ENCODE measurements around the gene MAP3K20. TPM values are rescaled to one million over a fixed set of nuclear protein-coding genes. Genes with fewer than 3 reads are reported as not detected.
"Not testable (repeated sequence)": the region's sequence is repeated elsewhere in the genome, so short reads cannot be mapped to it uniquely, and the experiment has no call there.

MAP3K20 gene
- 10 to 100 TPM in 1 of 2 donors, 1 to 10 TPM in 1; 4.3 to 12.0 TPM for total RNA-seq

- DNase-seq (ENCODE audit: low spot score in 2 of 2) = peak; percentile 55 to 58
- H3K27ac Mint-ChIP-seq = peak within 1 kb of the TSS; percentile 31 to 49
- H3K36me3 Mint-ChIP-seq = peaks cover 9 to 12% of the 10 kb centered on the region in 2 donors
- peak; percentile 79 to 89 for ATAC-seq
- no peaks in the 10 kb centered on the region for H3K9me3 Mint-ChIP-seq
These were observed at the start of gene MAP3K20 for GRCh38 chr2:173075781-173076580. MAP3K20 (plus strand) TSS chr2:173075846; CDS start chr2:173091032, 15,186 bp downstream.

- DNase-seq (ENCODE audit: low spot score in 2 of 2) = no peak
- Mint-ChIP-seq H3K36me3 (no peaks in the 10 kb centered on the region), H3K27ac (no peak overlapping the region), H3K9me3 (no peaks in the 10 kb centered on the region)
- ATAC-seq = no peak
These were observed 49.2 kb upstream of the MAP3K20 start for GRCh38 chr2:173026479-173026878.

GRCh38 chr2:173027181-173028128 lies 48.2 kb upstream of the MAP3K20 start:
- no peak overlapping the region for H3K27ac Mint-ChIP-seq
- H3K9me3 Mint-ChIP-seq = no peaks in the 10 kb centered on the region
- no peaks in the 10 kb centered on the region for H3K36me3 Mint-ChIP-seq
- peak; percentile 56 to 72 for ATAC-seq
- peak in 1 of 2 donors; percentile 80 for DNase-seq (ENCODE audit: low spot score in 2 of 2)

- H3K36me3 Mint-ChIP-seq = no peaks in the 10 kb centered on the region
- no peaks in the 10 kb centered on the region for H3K9me3 Mint-ChIP-seq
- no peak for DNase-seq (ENCODE audit: low spot score in 2 of 2)
- ATAC-seq = no peak
- H3K27ac Mint-ChIP-seq = no peak overlapping the region
These were observed 47.5 kb upstream of the MAP3K20 start for GRCh38 chr2:173028141-173028540.

GRCh38 chr2:173028671-173029070 lies 47.0 kb upstream of the MAP3K20 start:
- ATAC-seq = no peak
- Mint-ChIP-seq H3K9me3 (no peaks in the 10 kb centered on the region), H3K36me3 (no peaks in the 10 kb centered on the region), H3K27ac (no peak overlapping the region)
- DNase-seq (ENCODE audit: low spot score in 2 of 2) = no peak

- Mint-ChIP-seq H3K9me3 (no peaks in the 10 kb centered on the region), H3K27ac (no peak overlapping the region), H3K36me3 (no peaks in the 10 kb centered on the region)
- ATAC-seq (no peak), DNase-seq (ENCODE audit: low spot score in 2 of 2) (no peak)
These were observed 44.8 kb upstream of the MAP3K20 start for GRCh38 chr2:173030561-173031490.

- H3K36me3 Mint-ChIP-seq = no peaks in the 10 kb centered on the region
- no peak overlapping the region for H3K27ac Mint-ChIP-seq
- ATAC-seq = no peak
- DNase-seq (ENCODE audit: low spot score in 2 of 2) = no peak
- no peaks in the 10 kb centered on the region for H3K9me3 Mint-ChIP-seq
These were observed 43.6 kb upstream of the MAP3K20 start for GRCh38 chr2:173032032-173032431.

GRCh38 chr2:173033084-173033483 lies 42.6 kb upstream of the MAP3K20 start:
- Mint-ChIP-seq H3K27ac (no peak overlapping the region), H3K36me3 (no peaks in the 10 kb centered on the region), H3K9me3 (no peaks in the 10 kb centered on the region)
- ATAC-seq = no peak
- DNase-seq (ENCODE audit: low spot score in 2 of 2) = no peak

GRCh38 chr2:173034143-173034542 lies 41.5 kb upstream of the MAP3K20 start:
- ATAC-seq (no peak), DNase-seq (ENCODE audit: low spot score in 2 of 2) (no peak)
- H3K36me3 Mint-ChIP-seq = no peaks in the 10 kb centered on the region
- H3K27ac Mint-ChIP-seq = no peak overlapping the region
- H3K9me3 Mint-ChIP-seq = no peaks in the 10 kb centered on the region

GRCh38 chr2:173037245-173038120 lies 38.2 kb upstream of the MAP3K20 start:
- ATAC-seq = no peak

GRCh38 chr2:173038257-173038656 lies 37.4 kb upstream of the MAP3K20 start:
- H3K27ac Mint-ChIP-seq; DNase-seq (ENCODE audit: low spot score in 2 of 2); H3K9me3 Mint-ChIP-seq; ATAC-seq; H3K36me3 Mint-ChIP-seq: not testable (repeated sequence)

More at GRCh38 chr2:173037245-173038120, 38.2 kb upstream of the MAP3K20 start:
- Mint-ChIP-seq H3K36me3 (no peaks in the 10 kb centered on the region), H3K9me3 (no peaks in the 10 kb centered on the region), H3K27ac (no peak overlapping the region)
- no peak for DNase-seq (ENCODE audit: low spot score in 2 of 2)

- H3K9me3 Mint-ChIP-seq = no peaks in the 10 kb centered on the region
- no peak for ATAC-seq
- no peak overlapping the region for H3K27ac Mint-ChIP-seq
- H3K36me3 Mint-ChIP-seq = no peaks in the 10 kb centered on the region
- no peak for DNase-seq (ENCODE audit: low spot score in 2 of 2)
These were observed 34.9 kb upstream of the MAP3K20 start for GRCh38 chr2:173040729-173041128.

GRCh38 chr2:173043476-173043875 lies 32.2 kb upstream of the MAP3K20 start:
- Mint-ChIP-seq H3K9me3 (no peaks in the 10 kb centered on the region), H3K36me3 (no peaks in the 10 kb centered on the region), H3K27ac (no peak overlapping the region)
- ATAC-seq = no peak
- DNase-seq (ENCODE audit: low spot score in 2 of 2) = no peak

- Mint-ChIP-seq H3K9me3 (no peaks in the 10 kb centered on the region), H3K36me3 (no peaks in the 10 kb centered on the region), H3K27ac (no peak overlapping the region)
- no peak for DNase-seq (ENCODE audit: low spot score in 2 of 2)
- no peak for ATAC-seq
These were observed 31.6 kb upstream of the MAP3K20 start for GRCh38 chr2:173043897-173044519.

GRCh38 chr2:173044686-173045085 lies 31.0 kb upstream of the MAP3K20 start:
- Mint-ChIP-seq H3K9me3 (no peaks in the 10 kb centered on the region), H3K36me3 (no peaks in the 10 kb centered on the region)
- DNase-seq (ENCODE audit: low spot score in 2 of 2) = no peak

More at GRCh38 chr2:173044686-173045085, 31.0 kb upstream of the MAP3K20 start:
- H3K27ac Mint-ChIP-seq = no peak overlapping the region
- no peak for ATAC-seq

All from activated naive CD4-positive, alpha-beta T cell treated with anti-CD3 and anti-CD28 coated beads, Interleukin-2, amount 50 U/mL, for 72 hours (primary cell).